ENCODE measurements around the gene PAGE2.

GRCh38 chrX:55099162-55099561, 10.3 kb downstream of the PAGE2 start:
- TF ChIP-seq CTCF (conservative IDR thresholded peaks at IDR 0.05) = no peak
- TF ChIP-seq EZH2 (IDR thresholded peaks at IDR 0.05; ENCODE audit: low read depth) = no peak

Measured in PC-9 (cell line).